Erythroblast (primary cell): ENCODE data around the gene COL13A1.

Experiments
- GATA1 ChIP-seq: IDR thresholded peaks from 2 replicates; pipeline ENCODE4 v1.6.1; 2011; ENCODE audit warnings: low read depth, mild to moderate bottlenecking, control low read depth, low read length, moderate library complexity
- POLR2A ChIP-seq: IDR thresholded peaks from 2 replicates; pipeline ENCODE4 v1.6.1; 2011; ENCODE audit warnings: mild to moderate bottlenecking, low read length

DNA sequence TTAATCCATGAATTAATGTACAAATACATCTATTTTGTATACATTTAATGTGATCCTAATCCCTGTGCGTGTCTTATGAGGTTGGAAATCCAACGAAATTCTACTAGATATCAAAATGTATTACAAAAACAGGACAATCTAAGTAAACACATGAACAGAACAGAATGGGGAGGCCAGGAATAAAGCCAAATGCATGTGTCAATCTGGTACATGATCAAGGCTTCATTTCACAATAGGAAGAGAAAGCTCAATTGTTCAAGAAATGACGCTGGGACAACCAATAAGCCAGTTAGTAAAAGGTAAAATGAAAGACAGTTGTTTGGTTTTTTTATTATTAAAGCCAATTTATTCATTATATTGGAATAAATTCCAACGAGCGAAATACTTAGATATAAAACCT, 83.0 kb downstream of the COL13A1 start:
- TF ChIP-seq POLR2A (no peak), GATA1 (no peak)
